Activated T-helper 1 cell treated with Interleukin-2 at 50 U/mL for 16 hours (primary cell): ENCODE results near the gene OR1I1.

ENCODE experiments used
- DNase-seq: peaks from one replicate; pipeline ENCODE4 v3.0.0-alpha.2; 2020; ENCODE audit warnings: low read depth

Gene OR1I1

DNA sequence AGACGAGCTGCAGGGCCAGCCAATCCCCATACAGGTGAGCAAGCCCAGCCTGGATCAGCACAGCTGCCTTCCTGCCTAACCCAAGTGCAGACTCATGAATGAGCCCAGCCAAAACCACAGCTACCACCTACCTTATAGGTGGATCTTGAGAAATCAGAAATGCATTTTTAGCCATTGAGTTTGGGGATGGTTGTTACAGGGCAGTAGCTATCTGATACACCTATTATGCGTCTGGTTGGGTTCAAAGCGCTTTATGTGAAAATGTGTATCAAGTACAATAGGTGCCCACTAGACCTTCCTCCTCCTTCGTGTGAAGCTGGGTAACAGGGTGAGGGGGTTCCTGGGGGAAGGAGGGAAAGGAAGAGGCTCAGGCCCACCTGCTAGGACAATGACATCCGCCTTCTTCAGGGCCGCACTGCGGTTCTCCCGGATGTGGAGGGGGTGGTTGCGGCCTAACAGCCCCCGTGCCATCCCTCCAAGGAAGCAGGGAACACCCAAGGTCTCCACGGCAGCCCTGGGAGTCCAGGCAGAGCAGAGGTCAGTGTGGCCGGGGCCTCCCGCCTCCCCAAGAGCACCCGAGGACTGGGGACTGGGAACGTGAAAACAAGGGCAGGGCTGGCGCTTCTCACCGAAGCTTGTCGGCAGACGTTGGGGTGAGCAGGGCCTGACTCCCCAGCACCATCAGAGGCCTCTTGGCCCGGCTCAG, 36.9 kb downstream of the OR1I1 start:
- no peak for DNase-seq

DNA sequence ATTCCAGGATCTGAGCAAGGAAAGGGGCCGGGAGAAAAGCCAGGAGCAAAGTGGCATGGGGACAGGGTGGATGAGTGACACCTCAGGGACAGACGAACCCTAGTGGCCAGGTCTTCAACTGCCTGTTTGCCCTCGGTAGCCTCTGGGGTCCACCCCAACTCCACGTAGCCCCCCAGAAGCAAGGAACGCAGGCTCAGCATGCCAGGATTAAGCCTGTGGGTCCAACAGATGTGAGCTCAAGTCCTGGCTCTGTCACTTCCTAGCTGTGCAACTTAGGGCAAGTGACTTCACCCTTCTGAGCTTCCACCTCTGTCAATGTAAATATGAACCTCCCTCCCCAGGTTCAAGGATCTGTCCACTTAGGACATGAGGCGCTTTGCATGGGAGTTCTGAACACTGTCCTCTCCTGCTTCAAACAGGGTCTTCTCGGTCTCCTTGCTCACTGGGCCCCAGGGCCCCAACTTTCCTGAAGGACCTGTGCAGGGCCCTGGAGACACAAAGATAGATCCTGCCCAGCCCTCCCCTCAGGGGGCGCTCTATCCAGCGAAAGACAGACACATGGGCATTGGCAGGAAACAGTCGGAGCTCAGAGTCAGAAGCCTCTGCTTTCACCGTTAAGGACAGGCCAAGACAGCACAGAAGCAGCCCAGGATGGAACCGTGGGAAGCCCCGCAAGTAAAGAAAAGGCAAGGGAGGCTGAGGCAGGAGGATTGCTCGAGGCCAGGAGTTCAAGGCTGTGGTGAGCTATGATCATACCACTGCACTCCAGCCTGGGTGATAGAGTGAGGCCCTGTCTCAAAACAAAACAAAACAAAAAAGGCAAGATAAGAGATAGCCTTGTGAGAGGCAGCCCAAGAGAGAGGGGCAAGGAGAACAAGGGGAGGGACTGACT, 38.4 kb downstream of the OR1I1 start:
- DNase-seq, result no peak

DNA sequence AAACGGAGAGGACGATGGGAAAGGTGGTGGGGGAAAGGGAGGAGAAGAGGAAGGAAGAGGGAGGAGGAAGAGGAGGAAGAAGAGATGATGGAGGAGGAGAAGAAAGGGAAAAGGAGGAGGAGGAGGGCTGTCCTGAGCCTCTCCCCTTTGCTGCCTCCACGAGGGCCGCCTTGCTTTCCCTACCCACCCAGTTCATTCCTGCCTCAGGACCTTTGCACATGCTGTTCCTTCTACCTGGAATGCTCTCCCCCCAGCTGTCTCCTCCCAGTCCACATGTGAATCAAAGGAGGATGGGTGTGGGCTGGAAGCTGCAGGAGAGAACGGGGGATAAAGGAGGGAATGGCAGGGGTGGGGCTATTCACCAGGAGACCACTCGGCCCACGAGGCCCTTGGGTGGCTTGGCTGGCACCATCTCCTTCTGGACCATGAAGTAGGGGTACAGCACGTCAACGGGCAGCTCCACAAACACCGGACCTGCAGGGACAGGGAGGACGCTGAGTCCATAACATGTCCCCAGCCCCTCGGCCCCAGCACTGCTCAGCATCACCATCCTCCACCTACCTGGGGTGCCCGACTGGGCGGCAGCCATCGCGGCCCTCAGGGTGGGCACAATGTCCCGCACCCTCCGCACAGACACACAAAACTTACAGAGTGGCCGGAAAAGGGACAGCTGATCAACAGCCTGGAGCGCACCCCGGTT, 40.5 kb downstream of the OR1I1 start:
- DNase-seq, result no peak

DNA sequence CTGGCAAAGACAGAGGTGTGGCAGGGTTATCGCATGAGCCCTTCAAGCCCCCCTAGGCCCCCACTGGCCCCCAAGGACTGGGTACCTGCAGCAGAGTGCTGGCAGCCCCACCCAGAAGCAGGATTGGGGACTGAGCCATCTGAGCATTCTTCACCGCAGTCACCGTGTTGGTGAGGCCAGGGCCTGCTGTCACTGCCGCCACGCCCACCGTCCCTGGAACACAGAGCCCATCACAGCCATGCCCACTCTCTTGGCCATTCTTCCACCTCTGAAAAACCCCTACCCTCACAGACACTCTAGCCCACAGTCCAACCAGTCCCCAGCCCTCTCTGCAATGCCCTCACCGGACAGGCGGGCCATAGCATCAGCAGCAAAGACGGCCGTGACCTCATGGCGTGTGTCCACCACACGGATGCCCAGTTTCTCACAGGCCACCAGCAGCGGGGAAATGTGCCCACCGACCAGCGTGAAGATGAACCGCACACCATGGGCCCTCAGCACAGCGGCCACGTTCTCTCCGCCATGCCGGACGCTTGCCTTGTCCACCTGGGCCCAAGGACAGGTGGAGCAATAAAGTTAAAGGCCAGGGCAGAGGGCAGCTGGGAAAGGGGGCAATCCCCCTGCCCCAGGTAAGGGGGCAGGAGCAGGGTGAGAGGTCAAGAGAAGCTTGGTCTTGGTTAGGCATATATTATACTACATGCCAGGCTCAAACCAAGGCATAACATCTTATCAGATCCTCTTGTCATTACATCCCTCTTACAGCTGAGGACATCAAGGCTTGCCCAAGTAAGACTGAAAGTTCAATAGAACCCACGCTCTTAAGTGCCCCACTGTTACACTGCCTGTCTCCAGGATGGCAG, 41.2 kb downstream of the OR1I1 start:
- DNase-seq, result no peak

DNA sequence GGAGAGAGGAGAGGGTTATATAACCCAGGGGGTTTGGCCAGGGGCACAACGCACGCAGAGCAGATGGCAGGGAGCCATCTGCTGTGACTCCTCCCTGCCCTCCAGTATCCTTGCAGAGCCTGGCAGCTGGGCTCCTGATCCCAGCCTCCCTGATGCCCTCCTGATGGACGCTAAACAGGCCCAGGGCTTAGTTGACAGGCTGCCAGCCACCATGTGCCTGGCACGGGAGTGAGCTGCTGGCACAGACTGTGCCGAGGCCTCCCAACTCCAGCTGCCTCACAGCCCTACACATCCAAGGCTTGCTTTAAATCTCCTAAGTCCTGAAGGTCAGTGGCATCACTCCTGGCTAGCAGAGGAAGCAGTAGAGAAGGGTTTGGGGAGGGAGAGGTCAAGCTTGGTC, 41.9 kb downstream of the OR1I1 start:
- no peak for DNase-seq

DNA sequence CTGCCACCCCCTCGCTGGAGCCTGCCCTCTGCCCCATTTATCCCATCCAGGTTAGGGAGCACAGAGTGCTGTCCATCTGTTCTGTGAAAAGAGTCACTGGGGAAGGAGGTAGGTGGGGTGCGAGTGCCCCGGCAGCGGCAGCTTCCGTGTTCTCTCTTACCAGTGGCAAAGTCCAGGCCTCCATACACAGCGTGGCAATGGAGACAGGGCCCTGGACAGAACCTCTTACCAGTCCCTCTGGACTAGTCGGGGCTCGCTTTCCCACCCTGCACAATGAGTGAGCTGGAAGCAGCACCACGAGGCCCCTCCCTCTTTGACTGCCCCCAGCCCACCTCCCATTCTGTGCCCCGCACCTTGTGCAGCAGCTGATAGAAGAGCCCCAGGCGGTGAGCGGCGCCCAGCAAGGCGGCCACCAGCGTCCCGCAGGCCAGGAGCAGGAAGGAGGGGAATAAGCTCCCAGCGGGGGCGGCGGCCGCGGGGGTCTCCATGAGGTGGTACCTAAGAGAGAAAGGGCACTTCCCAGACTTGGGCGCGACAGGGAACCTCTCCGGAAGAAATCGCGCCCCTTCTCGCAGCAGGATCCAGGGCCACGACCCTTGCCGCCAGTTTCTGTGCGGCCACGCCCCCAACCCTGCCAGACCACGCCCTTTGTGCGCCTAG, 42.7 kb downstream of the OR1I1 start:
- no peak for DNase-seq

DNA sequence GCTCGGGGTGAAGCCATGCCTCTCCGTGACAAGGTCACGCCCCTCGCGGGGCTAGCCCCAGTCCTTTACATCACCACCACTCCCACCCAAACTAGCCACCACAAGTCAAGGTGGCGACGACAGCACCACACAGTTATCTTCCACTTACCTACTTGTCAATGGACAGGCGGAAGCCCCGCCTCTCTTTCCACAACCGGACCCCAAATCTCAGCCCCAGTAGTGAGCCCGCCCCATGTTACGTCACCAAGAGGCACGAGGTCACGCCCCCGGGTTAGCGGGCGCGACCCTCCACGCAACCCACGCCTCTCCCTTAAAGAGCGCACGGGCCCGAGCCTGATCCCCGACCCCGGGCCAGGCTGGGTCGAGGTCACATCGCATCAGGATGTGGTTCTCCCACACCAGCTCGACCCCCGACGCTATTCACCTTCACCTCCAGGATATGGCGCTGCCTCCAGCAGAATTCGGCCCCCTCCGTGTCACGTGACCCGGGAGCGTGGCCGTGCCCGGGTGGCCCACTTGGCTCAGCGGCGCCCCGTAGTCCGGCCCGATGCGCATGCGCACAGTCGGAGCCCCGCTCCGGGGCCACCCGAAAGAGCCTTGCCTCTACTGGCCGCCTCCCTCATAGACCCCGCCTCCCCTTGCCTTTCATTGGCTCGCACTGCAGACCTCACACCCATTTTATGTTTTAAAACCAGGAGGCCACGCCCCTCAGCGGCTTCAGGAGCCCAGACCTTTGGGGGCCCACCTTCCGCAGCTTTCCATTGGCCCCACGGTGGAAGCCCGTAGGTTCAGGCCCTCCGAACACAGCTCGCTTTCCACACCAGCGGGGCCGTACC, 43.4 kb downstream of the OR1I1 start:
- DNase-seq, result peak; percentile 93

DNA sequence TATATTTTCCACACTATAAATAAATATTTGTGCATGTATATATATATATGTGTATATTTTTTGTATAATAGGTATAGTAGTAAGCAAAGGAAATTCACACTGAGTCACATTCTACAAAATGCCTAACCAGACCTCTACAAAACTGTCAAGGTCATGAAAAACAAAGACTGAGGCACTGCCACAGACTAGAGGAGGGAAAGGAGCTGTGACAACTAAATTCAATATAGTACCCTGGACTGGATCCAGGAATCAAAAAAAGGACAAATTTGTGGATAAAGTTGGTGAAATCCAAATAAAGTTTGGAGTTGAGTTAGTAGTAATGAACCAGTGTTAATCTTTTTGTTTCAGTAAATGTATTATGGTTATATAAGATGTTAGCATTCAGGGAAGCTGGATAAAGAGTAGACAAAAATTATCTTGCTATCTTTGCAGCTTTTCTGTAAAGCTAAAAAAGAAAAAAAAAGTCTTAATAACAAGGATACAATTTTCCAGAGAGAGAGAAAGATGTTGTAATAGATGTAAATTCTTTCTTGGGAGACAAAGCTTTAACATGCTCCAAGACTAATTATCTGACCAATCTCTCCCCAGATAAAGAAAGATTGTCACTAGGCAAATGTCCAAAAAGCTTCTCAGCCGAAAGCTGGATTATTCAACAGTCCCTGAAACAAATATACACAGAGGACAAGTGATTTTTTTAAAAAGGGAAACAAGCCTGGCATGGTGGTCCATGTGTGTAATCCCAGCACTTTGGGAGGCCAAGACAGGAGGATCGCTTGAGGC, 44.3 kb downstream of the OR1I1 start:
- no peak for DNase-seq

DNA sequence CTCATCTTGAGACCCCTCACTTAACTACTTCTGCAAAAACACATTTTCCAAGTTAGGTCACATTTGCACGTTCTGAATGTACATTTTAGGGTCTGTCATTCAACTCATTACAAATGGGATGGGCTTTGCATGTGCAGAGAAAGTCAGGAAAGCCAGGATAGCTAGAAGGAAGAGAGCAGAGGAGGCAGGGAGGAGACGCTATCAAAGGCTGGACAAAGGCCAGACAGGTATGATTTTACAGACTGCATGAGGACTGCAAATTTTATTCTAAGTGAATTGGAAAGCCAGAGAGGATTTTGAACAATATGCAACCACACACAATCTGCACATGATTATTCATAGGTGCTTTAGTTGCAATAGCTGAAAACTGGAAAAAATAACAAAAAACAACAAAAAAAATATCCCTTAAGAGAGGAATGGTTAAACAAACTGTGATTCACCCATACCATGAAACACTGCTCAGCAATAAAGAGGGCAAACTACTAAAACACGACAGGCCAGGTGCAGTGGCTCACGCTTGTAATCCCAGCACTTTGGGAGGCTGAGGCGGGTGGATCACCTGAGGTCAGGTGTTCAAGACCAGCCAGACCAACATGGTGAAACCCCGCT, 46.3 kb downstream of the OR1I1 start:
- no peak for DNase-seq

DNA sequence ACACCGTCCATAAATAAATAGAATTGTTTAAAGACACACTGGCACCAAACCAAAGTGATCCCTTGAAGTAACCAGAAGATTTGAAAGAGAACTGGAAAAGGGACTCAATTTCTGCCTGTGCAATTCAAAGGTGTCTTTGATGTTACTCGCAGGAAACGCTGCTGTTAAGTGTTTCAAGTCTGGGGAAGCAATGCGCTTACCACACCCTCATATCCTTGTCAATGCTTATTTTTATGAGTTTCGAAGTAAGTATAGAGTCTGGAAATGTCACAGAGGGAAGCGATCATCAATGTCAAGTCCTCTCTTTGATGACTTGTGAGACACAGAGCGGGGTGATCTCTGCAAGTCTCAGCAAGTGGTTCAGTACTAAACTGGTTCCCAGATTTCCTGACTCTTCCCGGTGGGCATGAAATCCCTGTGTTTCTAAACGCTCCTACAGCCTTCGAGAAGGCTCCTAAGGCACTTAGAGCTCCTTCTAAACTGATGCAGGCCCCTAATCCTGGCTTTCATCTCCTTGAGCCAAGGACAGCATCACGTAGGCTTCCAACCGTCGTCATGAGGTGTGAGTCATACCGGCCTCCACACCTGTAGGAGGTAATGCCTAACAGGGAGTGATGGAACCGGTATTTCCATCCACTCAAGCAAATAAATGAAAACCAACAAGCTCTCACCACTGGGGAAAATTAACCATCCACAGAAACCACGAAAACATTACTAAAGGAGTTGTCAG, 48.0 kb downstream of the OR1I1 start:
- no peak for DNase-seq

DNA sequence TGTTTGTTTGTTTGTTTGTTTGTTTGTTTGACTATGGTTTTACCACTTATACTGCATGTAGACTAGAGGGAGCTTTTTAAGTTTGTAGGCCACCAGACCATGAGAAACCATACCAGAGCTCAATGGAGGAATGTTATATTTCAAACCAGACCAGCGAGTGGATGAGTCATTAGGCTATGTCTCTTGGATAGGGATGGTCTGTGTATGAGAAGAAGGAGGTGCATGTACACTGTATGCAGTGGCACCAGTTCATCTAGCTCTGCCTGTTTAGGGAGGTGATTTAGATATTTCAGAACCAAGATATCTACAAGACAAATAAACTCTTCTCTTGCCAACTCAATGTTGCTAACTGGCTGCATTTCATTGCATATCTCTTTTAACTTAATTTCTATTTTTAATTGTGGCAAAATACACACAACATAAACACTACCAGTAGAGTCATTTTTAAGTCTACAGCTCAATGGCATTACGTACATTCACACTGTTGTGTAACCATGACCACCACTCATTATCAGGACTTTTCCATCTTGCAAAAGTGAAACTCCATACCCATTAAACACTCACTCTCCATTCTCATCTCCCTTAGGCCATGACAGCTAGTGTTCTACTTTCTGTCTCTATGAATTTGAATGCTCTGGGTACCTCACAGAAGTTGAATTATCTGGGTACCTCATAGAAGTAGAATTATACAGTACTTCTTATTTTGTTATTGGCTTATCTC, 54.4 kb downstream of the OR1I1 start:
- DNase-seq, result no peak

DNA sequence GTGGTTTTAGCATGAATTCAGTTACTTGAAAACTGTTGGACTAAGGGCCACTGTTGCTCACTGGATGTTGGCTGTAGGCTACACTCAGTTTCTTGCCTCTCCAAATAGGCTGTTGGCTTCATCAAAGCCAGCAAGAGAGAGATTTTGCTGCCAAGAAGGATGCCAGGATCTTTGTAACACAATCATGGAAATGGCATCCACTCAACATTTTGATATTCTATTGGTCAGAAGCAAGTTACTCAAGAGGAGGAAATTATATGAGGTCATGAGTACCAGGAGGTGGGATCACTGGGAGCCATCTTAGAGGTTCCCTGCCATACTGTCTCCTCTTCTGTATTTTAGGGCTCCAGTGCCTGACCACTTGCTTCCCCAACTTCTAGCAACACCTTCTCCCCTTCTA, 55.8 kb downstream of the OR1I1 start:
- DNase-seq, result no peak

DNA sequence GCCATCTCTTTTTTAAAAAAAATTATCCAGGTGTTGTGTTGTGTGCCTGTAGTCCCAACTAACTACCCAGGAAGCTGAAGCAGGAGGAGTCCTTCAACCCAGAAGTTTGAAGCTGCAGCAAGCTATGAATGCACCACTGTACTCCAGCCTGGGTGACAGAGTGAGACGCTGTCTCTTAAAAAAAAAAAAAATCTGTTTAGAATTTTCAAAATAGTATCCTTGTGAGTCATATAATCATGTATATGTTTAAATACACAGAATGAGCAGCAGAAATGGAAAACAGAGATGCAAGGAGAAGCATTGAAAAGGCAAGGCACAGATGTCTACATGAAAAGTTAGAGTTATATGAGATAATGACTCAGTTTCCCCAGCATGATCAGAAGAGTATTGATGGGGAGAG, 56.4 kb downstream of the OR1I1 start:
- DNase-seq, result no peak

DNA sequence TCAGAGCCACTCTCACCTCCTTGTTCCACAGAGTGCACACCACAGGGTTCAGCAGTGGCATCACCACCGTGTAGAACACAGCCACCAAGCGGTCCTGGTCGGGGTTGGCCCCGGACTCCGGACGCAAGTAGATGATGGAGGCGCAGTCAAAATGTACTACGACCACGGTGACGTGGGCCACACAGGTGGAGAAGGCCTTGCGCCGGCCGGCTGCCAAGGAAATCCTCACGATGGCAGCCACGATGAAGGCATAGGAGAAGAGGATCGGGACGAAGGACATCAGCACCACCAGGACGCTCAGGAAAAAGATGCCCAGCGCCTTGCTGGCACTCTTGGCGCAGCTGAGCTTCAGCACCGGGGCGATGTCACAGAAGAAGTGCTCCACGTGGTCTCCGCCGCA, 59.1 kb downstream of the OR1I1 start:
- DNase-seq, result no peak

DNA sequence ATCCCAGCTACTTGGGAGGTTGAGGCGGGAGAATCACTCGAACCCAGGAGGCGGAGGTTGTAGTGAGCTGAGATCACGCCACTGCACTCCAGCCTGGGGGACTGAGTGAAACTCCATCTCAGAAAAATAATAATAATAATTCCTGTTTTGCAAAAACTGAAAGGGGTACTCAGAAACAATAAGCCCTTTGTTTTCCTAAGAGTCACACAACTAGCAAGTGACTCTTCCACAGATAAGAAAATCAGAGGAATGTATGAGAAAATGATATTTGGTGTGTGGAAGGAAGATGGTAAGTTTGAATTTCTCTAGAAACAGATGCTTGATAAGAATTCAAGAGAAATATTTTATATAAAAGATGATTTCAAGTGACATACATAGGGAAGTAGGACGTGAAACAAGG, 60.3 kb downstream of the OR1I1 start:
- DNase-seq, result no peak
